Measurements from ENCODE around the gene ZPBP. TPM values are rescaled to one million over a fixed set of nuclear protein-coding genes. Genes with fewer than 3 reads are reported as not detected.

The ZPBP gene
- total RNA-seq: not detected

GRCh38 chr7:50092579-50093491 lies at the start of gene ZPBP:
TSS of gene ZPBP (minus strand) at chr7:50093246. CDS start at chr7:50093194, 52 bp downstream.
- no peak for ATAC-seq
- DNase-seq (ENCODE audit: low spot score): no peak
- intact Hi-C loops (cut with DNase I): no loop called here

- no peak for ATAC-seq
Observed at GRCh38 chr7:50142425-50143017, 49.5 kb upstream of the ZPBP start.

GRCh38 chr7:50141854-50142253 lies 48.8 kb upstream of the ZPBP start:
- ATAC-seq (no peak), DNase-seq (ENCODE audit: low spot score) (no peak)
- intact Hi-C loops (cut with DNase I): no loop called here

More at GRCh38 chr7:50142425-50143017, 49.5 kb upstream of the ZPBP start:
- DNase-seq (ENCODE audit: low spot score): no peak
- intact Hi-C loops (cut with DNase I): no loop called here

- ATAC-seq (no peak), DNase-seq (ENCODE audit: low spot score) (no peak)
- intact Hi-C loops (cut with DNase I): no loop called here
Observed at GRCh38 chr7:50141131-50141530, 48.1 kb upstream of the ZPBP start.

GRCh38 chr7:50140688-50141087 lies 47.6 kb upstream of the ZPBP start:
- intact Hi-C loops (cut with DNase I): no loop called here
- ATAC-seq: no peak
- DNase-seq (ENCODE audit: low spot score): no peak

GRCh38 chr7:50138101-50138500 lies 45.1 kb upstream of the ZPBP start:
- intact Hi-C loops (cut with DNase I): no loop called here
- ATAC-seq (no peak), DNase-seq (ENCODE audit: low spot score) (no peak)

GRCh38 chr7:50125766-50126165 lies 32.7 kb upstream of the ZPBP start:
- DNase-seq (ENCODE audit: low spot score) (no peak), ATAC-seq (no peak)
- intact Hi-C loops (cut with DNase I): no loop called here

GRCh38 chr7:50121286-50121685 lies 28.2 kb upstream of the ZPBP start:
- no peak for DNase-seq (ENCODE audit: low spot score)
- no peak for ATAC-seq
- intact Hi-C loops (cut with DNase I): no loop called here

GRCh38 chr7:50119815-50120637 lies 27.0 kb upstream of the ZPBP start:
- intact Hi-C loops (cut with DNase I): no loop called here
- DNase-seq (ENCODE audit: low spot score) (no peak), ATAC-seq (no peak)

GRCh38 chr7:50112250-50112649 lies 19.2 kb upstream of the ZPBP start:
- intact Hi-C loops (cut with DNase I): no loop called here
- DNase-seq (ENCODE audit: low spot score): no peak
- ATAC-seq: no peak

- no peak for ATAC-seq
- intact Hi-C loops (cut with DNase I): no loop called here
- DNase-seq (ENCODE audit: low spot score): no peak
Observed at GRCh38 chr7:50101873-50102272, 8.8 kb upstream of the ZPBP start.

GRCh38 chr7:50095634-50096033 lies 2.6 kb upstream of the ZPBP start:
- intact Hi-C loops (cut with DNase I): no loop called here
- DNase-seq (ENCODE audit: low spot score): no peak
- no peak for ATAC-seq

- intact Hi-C loops (cut with DNase I): no loop called here
- no peak for ATAC-seq
Observed at GRCh38 chr7:50088463-50089129, 4.5 kb downstream of the ZPBP start.

GRCh38 chr7:50085344-50085743 lies 7.7 kb downstream of the ZPBP start:
- DNase-seq (ENCODE audit: low spot score): no peak
- no peak for ATAC-seq
- intact Hi-C loops (cut with DNase I): no loop called here

More at GRCh38 chr7:50088463-50089129, 4.5 kb downstream of the ZPBP start:
- DNase-seq (ENCODE audit: low spot score): no peak

GRCh38 chr7:50073093-50073492 lies 20.0 kb downstream of the ZPBP start:
- DNase-seq (ENCODE audit: low spot score) (no peak), ATAC-seq (no peak)
- intact Hi-C loops (cut with DNase I): no loop called here

- intact Hi-C loops (cut with DNase I): no loop called here
- ATAC-seq (peak; percentile 90), DNase-seq (ENCODE audit: low spot score) (peak; percentile 60)
Observed at GRCh38 chr7:50069613-50070012, 23.4 kb downstream of the ZPBP start.

- intact Hi-C loops (cut with DNase I): no loop called here
- ATAC-seq (peak; percentile 83), DNase-seq (ENCODE audit: low spot score) (no peak)
Observed at GRCh38 chr7:50068850-50069551, 24.0 kb downstream of the ZPBP start.

- intact Hi-C loops (cut with DNase I): no loop called here
- DNase-seq (ENCODE audit: low spot score): no peak
- peak; percentile 48 for ATAC-seq
Observed at GRCh38 chr7:50068026-50068425, 25.0 kb downstream of the ZPBP start.

GRCh38 chr7:50062951-50063350 lies 30.1 kb downstream of the ZPBP start:
- ATAC-seq (no peak), DNase-seq (ENCODE audit: low spot score) (no peak)
- intact Hi-C loops (cut with DNase I): no loop called here
